Activated CD4-positive, alpha-beta T cell treated with anti-CD3 and anti-CD28 coated beads for 36 hours (primary cell): ENCODE measurements around the gene FOXL3. TPM values are rescaled to one million over a fixed set of nuclear protein-coding genes. Genes with fewer than 3 reads are reported as not detected.

Experiments
- ATAC-seq: fragments of 200-7000 bp; cut with Tn5 transposase; one replicate; pipeline ENCODE4 v1.10.0; 2021; ENCODE audit warnings: mild to moderate bottlenecking, moderate library complexity
- CTCF ChIA-PET: fragments of 350-600 bp; sonication (Branson Sonifier 250); formaldehyde crosslinking; loops from one replicate; lab custom pipeline; 2021; ENCODE audit warnings: antibody characterized with exemption; lab: Charles Lee
- POLR2A ChIA-PET: fragments of 350-600 bp; sonication (Branson Sonifier 250); formaldehyde crosslinking; loops from one replicate; lab custom pipeline; 2021; ENCODE audit warnings: antibody characterized with exemption, inconsistent platforms; lab: Charles Lee
- DNase-seq: peaks from one replicate; pipeline ENCODE4 v3.0.0-alpha.2; 2020
- H3K27ac Mint-ChIP-seq: one replicate; pipeline ENCODE4 v1.8.0; 2021; ENCODE audit warnings: mixed read lengths
- H3K27me3 Mint-ChIP-seq: one replicate; pipeline ENCODE4 v1.8.0; 2021; ENCODE audit warnings: mixed read lengths
- H3K36me3 Mint-ChIP-seq: one replicate; pipeline ENCODE4 v1.8.0; 2021; ENCODE audit warnings: low read depth, mixed read lengths
- H3K4me1 Mint-ChIP-seq: one replicate; pipeline ENCODE4 v1.8.0; 2021; ENCODE audit warnings: mixed read lengths
- H3K4me3 Mint-ChIP-seq: one replicate; pipeline ENCODE4 v1.8.0; 2021; ENCODE audit warnings: mild to moderate bottlenecking, moderate library complexity, mixed read lengths
- H3K9me3 Mint-ChIP-seq: one replicate; pipeline ENCODE4 v1.8.0; 2021; ENCODE audit warnings: low read depth, mixed read lengths
- intact Hi-C, 2 experiments: fragments of 100-400 bp; cut with DNase I in 1 of 2; cut with micrococcal nuclease in 1 of 2; formaldehyde crosslinking; loops; one replicate each; pipeline versions ENCODE4 v1.14.2 to v1.15.1; 2022 to 2024; cut with DNase I, micrococcal nuclease
- total RNA-seq, 2 experiments: library from RNA; stranded (reverse); gene quantifications; one replicate each; pipeline ENCODE4 v1.2.3, GENCODE V29; 2021

The FOXL3 gene
- total RNA-seq, 2 experiments from 2014 or later = not detected

GRCh38 chr7:303425-303824 is 13.5 kb downstream of the FOXL3 start:
- CTCF ChIA-PET = no interaction called here
- H3K36me3 Mint-ChIP-seq = no peaks in the 10 kb centered on the region
- no peak overlapping the region for H3K27ac Mint-ChIP-seq
- ATAC-seq = no peak
- POLR2A ChIA-PET = interaction anchor here (0.7 kb wide), 1 partner anchor 190 kb away, joined by 3 read pairs; no protein-coding TSS in a partner anchor
- peaks cover 4% of the 10 kb centered on the region for H3K27me3 Mint-ChIP-seq
- H3K4me3 Mint-ChIP-seq = no peak overlapping the region
- DNase-seq = no peak
- H3K4me1 Mint-ChIP-seq = no peaks in the 10 kb centered on the region
- intact Hi-C loops = no loop called here
- peaks cover 7% of the 10 kb centered on the region for H3K9me3 Mint-ChIP-seq

- POLR2A ChIA-PET = interaction anchor here (0.7 kb wide), 1 partner anchor 190 kb away, joined by 3 read pairs; no protein-coding TSS in a partner anchor
- no peak overlapping the region for H3K27ac Mint-ChIP-seq
- no peak for ATAC-seq
- no peaks in the 10 kb centered on the region for H3K4me1 Mint-ChIP-seq
- peaks cover 7% of the 10 kb centered on the region for H3K9me3 Mint-ChIP-seq
- H3K4me3 Mint-ChIP-seq = no peak overlapping the region
- intact Hi-C loops = no loop called here
- DNase-seq = no peak
- CTCF ChIA-PET = no interaction called here
- H3K27me3 Mint-ChIP-seq = peaks cover 4% of the 10 kb centered on the region
- no peaks in the 10 kb centered on the region for H3K36me3 Mint-ChIP-seq
Measured at GRCh38 chr7:303884-304573, 14.1 kb downstream of the FOXL3 start.

- DNase-seq (no peak), ATAC-seq (no peak)
- H3K4me3 Mint-ChIP-seq = no peak overlapping the region
- peaks cover 7% of the 10 kb centered on the region for H3K9me3 Mint-ChIP-seq
- POLR2A ChIA-PET = no interaction called here
- H3K27ac Mint-ChIP-seq = no peak overlapping the region
- H3K36me3 Mint-ChIP-seq = no peaks in the 10 kb centered on the region
- CTCF ChIA-PET = no interaction called here
- intact Hi-C loops = no loop called here
- peaks cover 7% of the 10 kb centered on the region for H3K27me3 Mint-ChIP-seq
- H3K4me1 Mint-ChIP-seq = no peaks in the 10 kb centered on the region
Measured at GRCh38 chr7:304574-305409, 14.8 kb downstream of the FOXL3 start.

- DNase-seq (no peak), ATAC-seq (no peak)
- peaks cover 7% of the 10 kb centered on the region for H3K27me3 Mint-ChIP-seq
- CTCF ChIA-PET = no interaction called here
- no peak overlapping the region for H3K27ac Mint-ChIP-seq
- H3K4me1 Mint-ChIP-seq = no peaks in the 10 kb centered on the region
- POLR2A ChIA-PET = no interaction called here
- H3K36me3 Mint-ChIP-seq = no peaks in the 10 kb centered on the region
- H3K4me3 Mint-ChIP-seq = no peak overlapping the region
- intact Hi-C loops = no loop called here
- H3K9me3 Mint-ChIP-seq = peaks cover 7% of the 10 kb centered on the region
Measured at GRCh38 chr7:305410-306151, 15.6 kb downstream of the FOXL3 start.

GRCh38 chr7:307970-308369 is 18.0 kb downstream of the FOXL3 start:
- ChIA-PET POLR2A (no interaction called here), CTCF (no interaction called here)
- Mint-ChIP-seq H3K9me3 (peaks cover 7% of the 10 kb centered on the region), H3K27me3 (peaks cover 11% of the 10 kb centered on the region), H3K27ac (no peak overlapping the region), H3K4me1 (no peaks in the 10 kb centered on the region), H3K36me3 (no peaks in the 10 kb centered on the region), H3K4me3 (no peak overlapping the region)
- DNase-seq (no peak), ATAC-seq (no peak)
- intact Hi-C loops = no loop called here

GRCh38 chr7:309586-310228 is 19.7 kb downstream of the FOXL3 start:
- Mint-ChIP-seq H3K36me3 (no peaks in the 10 kb centered on the region), H3K27ac (no peak overlapping the region), H3K4me3 (no peak overlapping the region), H3K27me3 (peaks cover 9% of the 10 kb centered on the region), H3K4me1 (no peaks in the 10 kb centered on the region), H3K9me3 (peaks cover 2% of the 10 kb centered on the region)
- intact Hi-C loops = no loop called here
- POLR2A ChIA-PET = no interaction called here
- CTCF ChIA-PET = no interaction called here
- no peak for ATAC-seq
- DNase-seq = no peak

- intact Hi-C loops = no loop called here
- peaks cover 17% of the 10 kb centered on the region for H3K27me3 Mint-ChIP-seq
- ATAC-seq = no peak
- H3K27ac Mint-ChIP-seq = no peak overlapping the region
- H3K4me1 Mint-ChIP-seq = no peaks in the 10 kb centered on the region
- H3K9me3 Mint-ChIP-seq = peaks cover 2% of the 10 kb centered on the region
- ChIA-PET POLR2A (no interaction called here), CTCF (no interaction called here)
- no peak for DNase-seq
- H3K36me3 Mint-ChIP-seq = no peaks in the 10 kb centered on the region
- H3K4me3 Mint-ChIP-seq = no peak overlapping the region
Measured at GRCh38 chr7:311131-311680, 21.2 kb downstream of the FOXL3 start.

GRCh38 chr7:311796-312195 is 21.8 kb downstream of the FOXL3 start:
- H3K4me1 Mint-ChIP-seq = no peaks in the 10 kb centered on the region
- no peak overlapping the region for H3K27ac Mint-ChIP-seq
- H3K9me3 Mint-ChIP-seq = peaks cover 2% of the 10 kb centered on the region
- ChIA-PET POLR2A (no interaction called here), CTCF (no interaction called here)
- H3K27me3 Mint-ChIP-seq = peaks cover 17% of the 10 kb centered on the region
- no peak for DNase-seq
- intact Hi-C loops = no loop called here
- no peak overlapping the region for H3K4me3 Mint-ChIP-seq
- no peak for ATAC-seq
- H3K36me3 Mint-ChIP-seq = no peaks in the 10 kb centered on the region

- Mint-ChIP-seq H3K4me1 (no peaks in the 10 kb centered on the region), H3K9me3 (peaks cover 2% of the 10 kb centered on the region), H3K27ac (no peak overlapping the region), H3K27me3 (peaks cover 20% of the 10 kb centered on the region), H3K36me3 (no peaks in the 10 kb centered on the region), H3K4me3 (no peak overlapping the region)
- CTCF ChIA-PET = no interaction called here
- POLR2A ChIA-PET = no interaction called here
- DNase-seq (no peak), ATAC-seq (no peak)
- intact Hi-C loops = no loop called here
Measured at GRCh38 chr7:312424-312823, 22.5 kb downstream of the FOXL3 start.

GRCh38 chr7:314853-315252 is 24.9 kb downstream of the FOXL3 start:
- POLR2A ChIA-PET = no interaction called here
- peaks cover 29% of the 10 kb centered on the region for H3K27me3 Mint-ChIP-seq
- no peak overlapping the region for H3K27ac Mint-ChIP-seq
- no peak overlapping the region for H3K4me3 Mint-ChIP-seq
- no peaks in the 10 kb centered on the region for H3K36me3 Mint-ChIP-seq
- CTCF ChIA-PET = no interaction called here
- ATAC-seq (no peak), DNase-seq (no peak)
- H3K4me1 Mint-ChIP-seq = no peaks in the 10 kb centered on the region
- intact Hi-C loops = no loop called here
- no peaks in the 10 kb centered on the region for H3K9me3 Mint-ChIP-seq
